DND-41 (cell line): ENCODE measurements around the gene DHCR24.

Experiments used
- ATAC-seq: fragments of 200-7000 bp; cut with Tn5 transposase; 3 replicates; pipeline ENCODE4 v1.9.1; 2021; ENCODE audit warnings: low read depth; ENCODE audit not compliant: insufficient read depth
- DNase-seq: peaks from one replicate; pipeline ENCODE4 v3.0.0-alpha.2; 2020
- H2AFZ ChIP-seq: 2 replicates; pipeline ENCODE4 v1.6.0; 2012; ENCODE audit warnings: low read depth, low read length
- H3K27ac ChIP-seq: 2 replicates; pipeline ENCODE4 v1.5.1; 2012; ENCODE audit warnings: low read length, inconsistent platforms
- H3K27me3 ChIP-seq: fragments of 200-600 bp; sonication (generic); 2 replicates; pipeline ENCODE4 v1.6.0; 2012; ENCODE audit warnings: low read length, mild to moderate bottlenecking, inconsistent platforms; ENCODE audit not compliant: insufficient read depth, poor library complexity
- H3K36me3 ChIP-seq: 2 replicates; pipeline ENCODE4 v1.5.1; 2012; ENCODE audit warnings: low read length, inconsistent platforms; ENCODE audit not compliant: insufficient read depth
- H3K4me1 ChIP-seq: 2 replicates; pipeline ENCODE4 v1.5.1; 2012; ENCODE audit warnings: mild to moderate bottlenecking, low read length; ENCODE audit not compliant: insufficient read depth
- H3K4me2 ChIP-seq: 2 replicates; pipeline ENCODE4 v1.6.0; 2012; ENCODE audit warnings: mild to moderate bottlenecking, moderate library complexity, low read length, inconsistent platforms; ENCODE audit not compliant: insufficient read depth
- H3K4me3 ChIP-seq, 2 experiments: fragments of 200-600 bp in 1 of 2; shearing (Covaris generic) in 1 of 2; 2 replicates each; pipeline ENCODE4 v1.5.1; 2012 to 2016; ENCODE audit warnings: inconsistent platforms in 2 of 2, low read length in 2 of 2, mild to moderate bottlenecking in 2 of 2, low read depth in 1 of 2, moderate library complexity in 1 of 2
- H3K79me2 ChIP-seq: 2 replicates; pipeline ENCODE4 v1.6.0; 2012; ENCODE audit warnings: low read length, inconsistent platforms; ENCODE audit not compliant: insufficient read depth
- H3K9ac ChIP-seq: 2 replicates; pipeline ENCODE4 v1.6.0; 2012; ENCODE audit warnings: low read depth, mild to moderate bottlenecking, inconsistent platforms, low read length, moderate library complexity
- H3K9me3 ChIP-seq: 2 replicates; pipeline ENCODE4 v1.5.1; 2012; ENCODE audit warnings: low read length, moderate library complexity, mild to moderate bottlenecking, inconsistent platforms; ENCODE audit not compliant: insufficient read depth, severe bottlenecking
- H4K20me1 ChIP-seq: 2 replicates; pipeline ENCODE4 v1.6.0; 2012; ENCODE audit warnings: low read length; ENCODE audit not compliant: insufficient read depth
- CTCF ChIP-seq: IDR thresholded peaks from 2 replicates; pipeline ENCODE4 v1.5.1; 2012; ENCODE audit warnings: borderline replicate concordance, low read length, moderate library complexity, mild to moderate bottlenecking; ENCODE audit not compliant: poor library complexity, severe bottlenecking; ENCODE audit errors: extremely low read depth
- EZH2 ChIP-seq: IDR thresholded peaks from 3 replicates; pipeline ENCODE4 v1.6.1; 2012; ENCODE audit warnings: borderline replicate concordance, low read depth, mild to moderate bottlenecking, moderate library complexity, low read length, inconsistent platforms; ENCODE audit not compliant: severe bottlenecking

The DHCR24 gene

GRCh38 chr1:54869173-54869851 is 17.7 kb downstream of the DHCR24 start:
- Histone ChIP-seq H3K9me3 (no peaks in the 10 kb centered on the region), H3K4me1 (no peaks in the 10 kb centered on the region), H3K4me3 (no peak overlapping the region), H3K79me2 (peaks cover 16% of the 10 kb centered on the region; the same call in 1 of the 2 replicates), H4K20me1 (peaks cover 41% of the 10 kb centered on the region), H3K9ac (no peak overlapping the region), H3K27ac (no peak overlapping the region), H3K36me3 (peaks cover 97% of the 10 kb centered on the region), H3K27me3 (no peaks in the 10 kb centered on the region), H2AFZ (no peak overlapping the region), H3K4me2 (no peak overlapping the region)
- DNase-seq (no peak), ATAC-seq (no peak)
- TF ChIP-seq EZH2 = no peak
- no peak for TF ChIP-seq CTCF

- DNase-seq (no peak), ATAC-seq (no peak)
- Histone ChIP-seq H3K36me3 (peaks cover 98% of the 10 kb centered on the region), H3K4me3 (no peak overlapping the region), H3K9ac (no peak overlapping the region), H2AFZ (no peak overlapping the region), H3K4me1 (no peaks in the 10 kb centered on the region), H3K9me3 (no peaks in the 10 kb centered on the region), H3K79me2 (peaks cover 24% of the 10 kb centered on the region; the same call in 1 of the 2 replicates), H3K27ac (no peak overlapping the region), H4K20me1 (peaks cover 37% of the 10 kb centered on the region), H3K27me3 (no peaks in the 10 kb centered on the region), H3K4me2 (no peak overlapping the region)
- no peak for TF ChIP-seq CTCF
- TF ChIP-seq EZH2 = no peak
Observed at GRCh38 chr1:54867717-54868057, 19.3 kb downstream of the DHCR24 start.

GRCh38 chr1:54866801-54867716 is 19.9 kb downstream of the DHCR24 start:
- no peaks in the 10 kb centered on the region for H3K9me3 ChIP-seq
- peak; percentile 14; the same call in 1 of the 3 replicates for ATAC-seq
- no peak overlapping the region for H2AFZ ChIP-seq
- H3K36me3 ChIP-seq = peaks cover 98% of the 10 kb centered on the region
- no peaks in the 10 kb centered on the region for H3K4me1 ChIP-seq
- H3K27ac ChIP-seq = no peak overlapping the region
- peaks cover 43% of the 10 kb centered on the region for H4K20me1 ChIP-seq
- no peak overlapping the region for H3K4me2 ChIP-seq
- H3K79me2 ChIP-seq = peaks cover 30% of the 10 kb centered on the region; the same call in 1 of the 2 replicates
- H3K9ac ChIP-seq = no peak overlapping the region
- no peaks in the 10 kb centered on the region for H3K27me3 ChIP-seq
- no peak for DNase-seq
- no peak overlapping the region for H3K4me3 ChIP-seq
- TF ChIP-seq CTCF = no peak
- TF ChIP-seq EZH2 = no peak
